NCI-H345 (cell line): ENCODE data around the gene EMP1.

Experiments used
- DNase-seq: peaks from one replicate; lab custom pipeline; 2025; lab: John Stamatoyannopoulos, UW

EMP1 gene

DNA sequence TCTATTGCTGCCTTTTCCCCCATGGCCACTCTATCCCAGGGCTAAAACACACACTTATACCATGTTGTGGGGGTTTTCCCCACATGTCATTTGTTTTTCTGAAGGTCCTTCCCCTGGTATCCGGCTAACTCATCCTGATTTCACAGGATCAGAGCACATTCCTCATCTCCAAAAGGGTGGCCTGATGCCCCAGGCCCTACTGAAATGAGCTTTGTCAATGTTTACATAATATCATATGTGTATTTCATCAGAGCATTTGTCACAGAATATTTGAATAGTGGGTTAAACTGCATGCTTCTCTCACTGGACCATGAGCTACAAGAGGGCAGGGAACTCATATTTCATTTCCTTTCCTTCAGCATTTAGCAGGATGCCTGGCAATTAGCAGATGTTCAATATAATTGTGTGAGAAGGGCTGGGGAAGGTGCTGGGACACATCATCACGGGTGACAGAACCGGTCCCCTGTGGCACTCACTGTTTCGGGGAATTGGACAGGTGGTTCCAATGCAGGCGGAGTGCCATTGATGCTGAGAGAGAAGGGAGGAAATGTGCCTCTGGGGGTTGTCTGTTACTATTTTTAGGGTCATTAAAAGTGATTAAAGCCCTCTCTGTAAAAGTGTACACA lies 26.8 kb downstream of the EMP1 start:
- peak; percentile 48 for DNase-seq

GRCh38 chr12:13223941-13224340 lies 27.4 kb downstream of the EMP1 start:
- DNase-seq = no peak

DNA sequence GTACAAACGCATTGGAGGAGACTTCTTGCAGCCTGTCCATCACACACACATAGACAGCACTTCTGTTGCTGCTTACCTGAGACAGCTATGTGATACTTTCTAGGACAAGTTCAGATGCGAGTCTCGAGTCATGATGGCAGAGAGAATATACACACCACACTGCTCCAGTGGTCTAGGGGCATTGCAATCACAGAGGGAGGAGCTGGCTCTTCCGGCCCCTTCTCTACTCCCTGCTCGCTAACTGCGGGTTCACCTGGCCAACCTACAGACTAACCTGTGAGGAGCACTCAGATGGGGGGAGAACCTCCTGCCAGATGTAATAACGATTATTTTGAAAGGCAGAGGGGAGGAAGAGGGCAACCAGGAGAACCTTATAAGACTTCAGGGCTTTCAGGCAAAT lies 30.7 kb downstream of the EMP1 start:
- no peak for DNase-seq

DNA sequence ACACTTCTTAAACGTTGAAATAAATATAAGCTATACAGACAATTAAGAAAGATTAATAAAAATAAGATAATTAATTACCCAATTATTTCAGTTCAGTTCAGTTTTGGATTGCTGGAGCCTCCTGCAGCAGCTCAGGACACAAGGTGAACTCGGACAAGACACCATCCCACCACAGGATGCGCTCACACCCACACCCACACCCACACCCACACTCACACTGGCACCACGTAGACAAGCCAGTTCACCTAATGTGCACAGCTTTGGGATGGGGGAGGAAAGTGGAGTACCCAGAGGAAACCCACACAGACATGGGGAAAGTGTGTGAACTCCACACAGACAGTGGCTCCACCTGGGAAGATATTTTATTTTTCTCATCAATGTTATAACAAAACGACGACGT lies 32.1 kb downstream of the EMP1 start:
- no peak for DNase-seq

DNA sequence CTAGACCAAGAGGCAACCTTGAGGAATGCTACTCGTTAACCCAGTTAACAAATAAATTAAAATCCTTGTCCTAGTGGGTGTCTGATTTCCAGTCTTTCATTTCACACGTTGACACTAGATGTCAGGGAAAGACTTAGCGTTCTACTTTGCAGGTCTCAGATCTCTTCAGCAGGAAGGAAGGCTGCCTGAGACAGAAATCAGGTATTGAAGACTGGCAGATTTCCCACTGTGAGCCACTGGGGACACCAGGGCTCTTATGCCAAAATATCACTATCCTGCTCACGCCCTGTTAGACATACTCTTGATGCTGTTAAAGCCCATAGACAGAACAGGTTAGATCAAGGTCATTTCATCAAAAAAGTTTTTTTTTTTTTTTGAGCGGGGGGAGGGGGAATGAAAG lies 33.0 kb downstream of the EMP1 start:
- no peak for DNase-seq

DNA sequence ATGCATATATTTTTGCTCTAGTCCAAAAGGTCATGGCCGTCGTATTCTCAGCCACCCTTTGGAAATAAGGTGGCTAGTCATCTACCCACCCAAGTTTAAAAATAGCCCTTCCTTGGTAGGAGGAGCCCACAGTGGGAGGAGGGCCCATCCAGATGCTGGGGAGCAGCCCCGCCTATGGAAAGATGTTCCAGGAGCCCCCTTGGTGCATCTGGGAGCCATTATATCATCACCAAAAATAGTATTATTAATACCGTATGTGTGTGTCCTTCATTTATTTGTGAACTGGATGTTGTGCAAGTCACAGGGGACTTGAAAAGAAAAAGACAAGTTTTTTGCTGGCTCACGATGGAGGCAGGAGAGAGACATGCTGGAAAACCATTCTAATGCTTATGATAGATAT lies 34.0 kb downstream of the EMP1 start:
- no peak for DNase-seq

DNA sequence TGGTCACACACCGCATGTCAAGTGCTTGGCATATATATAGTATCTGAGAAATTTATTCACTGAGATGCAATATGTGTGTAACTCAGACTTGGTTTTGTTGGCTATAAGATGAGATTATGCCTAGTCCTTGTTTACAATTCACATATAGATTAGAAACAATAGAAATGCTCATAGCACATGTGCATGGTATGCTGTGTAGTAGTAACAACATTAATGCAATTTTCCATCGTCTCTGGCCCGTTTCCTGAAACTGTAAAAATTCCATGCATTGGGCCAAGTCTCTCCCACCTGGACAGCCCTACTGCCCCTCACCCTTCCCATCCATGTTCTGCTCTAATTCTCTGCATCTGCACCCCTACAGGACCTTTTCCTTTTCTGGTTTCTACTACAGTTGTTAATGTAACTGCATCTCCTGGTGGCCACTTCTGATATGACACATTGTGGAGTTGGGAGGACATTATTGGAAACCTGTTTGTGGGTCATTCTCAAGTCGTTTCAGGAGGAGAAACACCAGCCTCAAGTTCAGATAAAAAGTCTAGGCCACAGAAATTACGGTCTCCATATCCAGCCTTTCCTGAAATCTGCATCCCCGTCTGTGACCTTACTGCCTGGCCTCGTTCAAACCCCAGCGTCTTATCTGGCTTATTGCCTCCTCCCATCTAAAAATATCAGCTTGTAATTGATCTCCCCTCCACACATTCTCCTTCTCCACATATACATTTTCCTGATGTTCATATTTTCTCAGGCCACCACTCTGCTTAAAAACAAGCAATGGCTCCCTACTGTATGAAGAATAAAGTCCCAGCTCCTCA lies 37.5 kb downstream of the EMP1 start:
- DNase-seq = peak; percentile 29

GRCh38 chr12:13238204-13238603 lies 41.7 kb downstream of the EMP1 start:
- DNase-seq = no peak

DNA sequence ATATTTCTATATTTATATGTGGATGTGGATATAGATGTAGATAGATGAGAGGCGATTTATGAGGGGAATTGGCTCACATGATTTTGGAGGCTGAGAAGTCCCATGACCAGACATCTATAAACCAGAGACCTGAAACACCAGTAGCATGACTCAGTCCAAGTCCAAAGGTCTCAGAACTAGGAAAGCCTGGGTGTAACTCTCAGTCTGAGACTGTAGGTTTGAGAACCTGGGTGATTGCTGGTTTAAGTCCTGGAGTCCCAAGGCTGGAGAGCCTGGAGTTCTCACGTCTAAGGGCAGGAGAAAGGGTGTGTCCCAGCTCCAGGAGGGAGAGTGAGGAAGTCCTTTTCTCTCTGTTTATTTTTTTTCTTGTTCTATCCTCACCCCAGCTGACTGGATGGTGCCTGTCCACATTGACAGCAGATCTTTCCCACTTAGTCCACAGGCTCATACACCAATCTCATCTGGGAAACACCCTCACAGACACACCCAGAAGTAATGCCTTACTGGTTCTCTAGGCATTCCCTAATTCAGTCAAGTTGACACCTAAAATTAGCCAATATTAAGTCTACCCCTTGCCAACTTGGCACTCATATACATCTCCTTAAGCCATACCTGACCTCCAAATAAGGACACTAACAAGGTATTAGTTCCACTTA lies 45.4 kb downstream of the EMP1 start:
- DNase-seq = no peak

GRCh38 chr12:13242936-13243335 lies 46.4 kb downstream of the EMP1 start:
- DNase-seq = no peak

DNA sequence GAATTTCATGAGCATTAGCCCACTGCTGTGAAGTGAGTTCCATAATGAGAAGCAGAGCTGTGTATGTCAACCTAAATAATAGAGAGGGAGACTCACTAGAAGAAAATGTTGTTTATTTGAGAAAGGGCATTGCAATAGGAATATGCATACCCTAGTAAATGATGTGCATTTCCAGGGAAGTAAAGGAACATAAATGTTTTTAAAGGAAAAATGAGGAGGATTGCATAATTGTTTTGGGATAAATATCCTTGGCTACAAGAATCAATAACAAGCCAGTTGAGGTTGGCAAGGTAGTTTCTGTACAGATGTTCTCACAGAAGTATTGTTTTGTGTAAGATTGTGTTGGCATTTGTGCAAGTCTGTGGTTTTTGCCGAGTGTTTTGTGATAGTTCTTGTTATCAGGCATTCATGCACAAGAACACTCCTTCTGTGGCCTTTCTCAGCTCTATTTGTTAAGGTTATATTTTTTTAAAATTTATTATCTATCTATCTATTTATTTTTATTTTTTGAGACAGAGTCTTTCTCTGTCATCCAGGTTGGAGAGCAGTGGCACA lies 47.1 kb downstream of the EMP1 start:
- no peak for DNase-seq

GRCh38 chr12:13247596-13247995 lies 51.1 kb downstream of the EMP1 start:
- no peak for DNase-seq

DNA sequence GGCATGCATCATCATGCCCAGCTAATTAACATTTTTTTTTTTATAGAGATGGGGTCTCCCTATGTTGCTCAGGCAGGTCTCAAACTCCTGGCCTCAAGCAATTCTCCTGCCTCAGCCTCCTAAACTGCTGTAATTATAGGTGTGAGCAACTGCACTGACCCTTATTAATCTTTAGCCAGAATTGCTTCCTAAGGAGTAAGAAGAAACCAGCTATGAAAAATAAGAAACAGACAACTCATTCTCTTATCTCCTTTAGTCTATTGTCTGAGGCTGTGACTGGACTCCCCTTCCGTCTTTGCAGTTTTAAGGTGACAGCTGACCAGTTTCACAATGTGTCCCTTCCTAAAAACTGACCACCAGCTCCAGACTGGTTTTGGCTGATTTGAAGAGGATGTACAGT lies 52.4 kb downstream of the EMP1 start:
- DNase-seq = no peak

DNA sequence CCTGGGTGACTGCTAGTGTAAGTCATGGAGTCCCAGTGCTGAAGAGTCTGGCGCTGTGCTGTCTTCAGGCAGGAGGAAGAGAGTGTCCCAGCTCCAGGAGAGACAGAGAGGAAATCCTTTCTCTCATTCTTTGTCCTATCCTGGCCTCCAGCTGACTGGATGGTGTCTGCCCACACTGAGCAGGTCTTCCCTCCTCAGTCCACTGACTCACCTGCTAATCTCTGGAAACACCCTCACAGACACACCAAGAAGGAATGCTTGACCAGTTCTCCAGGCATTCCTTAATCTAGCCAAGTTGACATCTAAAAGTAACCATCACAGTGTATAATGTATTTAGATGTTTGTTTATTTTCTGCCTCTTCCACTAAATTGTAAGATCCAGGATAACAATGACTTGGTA lies 53.9 kb downstream of the EMP1 start:
- DNase-seq = no peak

GRCh38 chr12:13251521-13251920 lies 55.0 kb downstream of the EMP1 start:
- no peak for DNase-seq

DNA sequence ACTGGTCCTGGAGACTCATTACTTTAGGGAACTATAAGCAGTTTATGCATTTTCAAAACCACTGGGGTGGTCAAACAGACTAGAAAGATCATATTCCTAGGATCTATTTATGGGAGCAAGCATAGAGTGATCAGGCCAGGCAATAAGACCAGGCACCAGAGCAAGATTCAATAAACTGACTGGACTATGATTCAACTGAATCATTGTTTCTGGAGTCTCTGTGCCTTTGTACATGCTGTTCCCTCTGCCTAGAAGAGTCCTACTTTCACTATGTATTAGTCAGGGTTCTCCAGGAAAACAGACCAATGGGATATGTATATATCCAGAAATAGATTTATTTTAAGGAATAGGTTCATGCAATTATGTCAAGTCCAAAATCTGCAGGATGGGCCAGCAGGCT lies 55.5 kb downstream of the EMP1 start:
- DNase-seq = no peak

GRCh38 chr12:13252616-13253015 lies 56.1 kb downstream of the EMP1 start:
- no peak for DNase-seq

DNA sequence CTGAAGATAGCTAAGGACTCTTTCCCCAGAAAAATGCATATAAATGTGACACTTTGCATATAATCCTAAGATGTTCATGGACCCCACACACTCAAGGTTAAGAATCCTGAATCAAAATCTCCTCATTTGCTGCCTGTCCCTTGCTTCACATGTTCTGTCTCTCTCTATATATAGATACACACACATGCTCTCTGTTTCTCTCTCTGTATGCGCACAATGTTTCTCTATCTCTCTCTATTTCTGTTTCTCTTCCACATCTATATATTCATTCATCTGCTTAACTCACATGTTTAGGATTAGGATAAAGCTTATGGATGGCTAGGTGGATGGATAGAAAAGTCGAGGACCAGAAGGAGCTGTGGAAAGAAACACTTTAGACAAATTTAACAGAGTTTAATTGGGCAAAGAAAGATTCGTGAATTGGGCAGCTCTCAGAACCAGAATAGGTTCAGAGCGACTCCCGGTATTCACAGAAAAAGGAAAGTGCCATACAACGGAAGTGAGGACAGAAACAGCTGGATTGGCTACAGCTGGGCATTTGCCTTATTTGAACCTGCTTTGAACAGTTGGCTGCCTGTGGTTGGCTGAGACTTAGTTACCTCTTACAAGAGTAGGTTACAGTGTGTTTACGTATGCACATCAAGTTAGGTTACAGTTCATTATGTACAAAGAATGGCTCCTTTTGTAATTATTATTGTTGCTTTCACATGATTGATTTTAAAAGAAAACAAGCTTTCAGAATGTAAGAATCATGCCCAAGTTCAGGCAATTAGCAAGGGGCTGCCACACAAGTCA lies 57.6 kb downstream of the EMP1 start:
- DNase-seq = no peak

DNA sequence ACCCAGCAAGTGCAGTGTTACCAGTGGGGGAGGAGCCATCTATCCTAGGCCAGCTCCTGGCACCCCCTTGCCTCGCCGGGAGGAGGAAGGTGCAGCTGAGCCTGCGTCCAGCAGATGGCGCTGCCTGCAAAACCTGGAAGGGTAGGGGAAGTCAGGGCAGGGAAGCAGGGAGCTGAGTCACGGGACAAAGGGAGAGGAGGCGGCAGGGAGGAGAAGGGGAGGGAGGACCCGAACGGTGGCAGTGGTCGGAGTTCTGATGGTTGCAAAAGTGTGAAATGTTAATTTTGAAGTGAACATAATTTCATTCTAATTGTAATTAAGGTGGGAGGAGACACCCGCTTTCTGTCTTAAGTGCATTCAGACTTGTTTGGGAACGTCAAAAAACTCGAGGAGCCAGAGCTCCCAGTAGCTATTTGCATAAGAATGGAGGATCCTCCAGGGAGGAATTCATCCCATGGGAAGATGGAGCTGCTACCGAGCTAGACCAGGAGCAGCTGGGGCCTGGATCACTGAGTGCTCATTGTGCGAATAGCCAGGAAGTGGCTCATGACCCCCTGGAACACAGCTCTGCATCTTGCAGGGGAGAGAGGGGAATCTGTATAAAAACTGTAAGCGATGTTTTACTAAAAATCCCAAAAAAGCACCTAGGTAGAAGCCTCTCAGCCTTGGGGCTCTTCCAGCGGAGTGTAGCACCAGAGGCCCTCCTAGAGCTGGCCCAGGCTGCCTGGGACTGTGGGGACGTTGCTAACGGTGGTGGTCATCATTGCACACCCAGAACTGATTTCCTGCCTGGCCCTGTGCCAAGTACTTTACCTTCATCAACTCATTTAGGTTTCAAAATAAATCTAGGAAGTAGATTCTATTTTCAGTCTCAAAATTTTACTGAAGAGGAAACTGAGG lies 59.5 kb downstream of the EMP1 start:
- DNase-seq = peak; percentile 95

DNA sequence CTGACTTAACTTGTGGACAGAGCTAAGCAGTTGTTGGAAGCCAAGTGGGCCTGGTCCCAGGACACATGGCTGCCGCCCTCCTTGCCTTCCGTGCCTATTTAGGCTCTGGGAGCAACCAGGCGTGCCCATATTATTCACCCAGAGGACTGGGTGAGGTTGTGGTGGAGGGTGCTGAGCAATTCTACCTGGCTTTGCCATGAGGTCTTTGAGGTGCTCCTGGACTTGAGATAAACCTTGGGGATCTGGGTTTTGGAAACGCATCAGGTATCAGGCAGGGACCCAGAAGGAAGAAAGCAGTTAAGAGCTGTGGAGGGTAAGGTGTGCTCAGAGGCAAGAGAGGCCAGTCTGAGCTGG lies 60.1 kb downstream of the EMP1 start:
- no peak for DNase-seq

GRCh38 chr12:13257356-13257875 lies 60.9 kb downstream of the EMP1 start:
- DNase-seq = no peak
